HK-2 (cell line): ENCODE data around the gene GPR132.
"Not testable (repeated sequence)": the region's sequence is repeated elsewhere in the genome, so short reads cannot be mapped to it uniquely, and the experiment has no call there.

Experiments used
- DNase-seq: peaks from one replicate; pipeline ENCODE4 v3.0.0-alpha.2; 2018; ENCODE audit not compliant: unreplicated experiment

Gene GPR132

DNA sequence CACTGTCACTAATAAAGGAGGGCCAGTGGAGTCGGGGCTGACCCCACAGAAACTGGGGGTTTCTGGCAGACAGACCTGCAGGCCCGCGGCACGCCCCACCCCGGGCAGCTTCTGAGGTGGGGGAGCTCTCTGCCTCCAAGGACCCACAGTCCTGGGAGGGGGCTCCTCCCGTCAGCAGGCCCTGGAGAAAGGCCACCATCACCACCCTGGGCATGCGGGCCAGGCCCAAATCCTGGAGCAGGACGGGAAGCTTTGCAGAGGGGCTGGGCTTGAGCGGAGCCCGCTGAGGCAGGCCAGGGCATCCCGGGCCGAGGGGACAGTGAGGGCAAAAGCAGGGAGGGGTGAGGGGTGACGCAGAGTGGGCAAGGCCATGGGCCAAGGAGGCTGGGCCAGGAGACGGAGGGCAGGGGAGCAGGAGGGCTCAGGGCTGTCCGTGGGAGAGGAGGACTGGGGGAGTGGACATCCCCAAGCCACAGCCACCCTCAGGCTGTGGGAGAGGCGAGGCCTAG is 11.1 kb upstream of the GPR132 start:
- no peak for DNase-seq

- DNase-seq = no peak
Observed at GRCh38 chr14:105075379-105076295, 10.4 kb upstream of the GPR132 start.

DNA sequence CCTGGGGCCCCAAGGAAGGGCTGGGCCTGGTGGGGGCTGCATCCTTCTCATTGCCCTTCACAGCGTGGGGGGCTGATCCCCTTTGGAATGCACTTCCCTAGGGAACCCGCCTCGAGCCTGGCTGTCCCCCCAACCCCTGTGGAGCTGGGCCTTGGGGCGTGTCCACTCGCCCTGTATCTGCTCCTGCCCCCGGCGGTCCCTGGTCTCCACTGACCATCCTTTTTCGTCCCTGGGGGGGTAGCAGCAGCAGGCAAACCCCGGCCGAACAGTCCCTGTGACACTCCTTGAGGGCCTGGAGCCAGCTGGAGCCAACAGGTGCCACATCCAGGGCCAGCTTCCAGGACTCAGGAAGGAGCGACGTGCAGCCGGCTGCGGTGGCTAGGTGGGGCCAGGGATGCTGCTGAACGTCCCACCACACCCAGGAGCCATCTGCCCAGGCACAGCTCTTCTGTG is 9.4 kb upstream of the GPR132 start:
- DNase-seq = no peak

DNA sequence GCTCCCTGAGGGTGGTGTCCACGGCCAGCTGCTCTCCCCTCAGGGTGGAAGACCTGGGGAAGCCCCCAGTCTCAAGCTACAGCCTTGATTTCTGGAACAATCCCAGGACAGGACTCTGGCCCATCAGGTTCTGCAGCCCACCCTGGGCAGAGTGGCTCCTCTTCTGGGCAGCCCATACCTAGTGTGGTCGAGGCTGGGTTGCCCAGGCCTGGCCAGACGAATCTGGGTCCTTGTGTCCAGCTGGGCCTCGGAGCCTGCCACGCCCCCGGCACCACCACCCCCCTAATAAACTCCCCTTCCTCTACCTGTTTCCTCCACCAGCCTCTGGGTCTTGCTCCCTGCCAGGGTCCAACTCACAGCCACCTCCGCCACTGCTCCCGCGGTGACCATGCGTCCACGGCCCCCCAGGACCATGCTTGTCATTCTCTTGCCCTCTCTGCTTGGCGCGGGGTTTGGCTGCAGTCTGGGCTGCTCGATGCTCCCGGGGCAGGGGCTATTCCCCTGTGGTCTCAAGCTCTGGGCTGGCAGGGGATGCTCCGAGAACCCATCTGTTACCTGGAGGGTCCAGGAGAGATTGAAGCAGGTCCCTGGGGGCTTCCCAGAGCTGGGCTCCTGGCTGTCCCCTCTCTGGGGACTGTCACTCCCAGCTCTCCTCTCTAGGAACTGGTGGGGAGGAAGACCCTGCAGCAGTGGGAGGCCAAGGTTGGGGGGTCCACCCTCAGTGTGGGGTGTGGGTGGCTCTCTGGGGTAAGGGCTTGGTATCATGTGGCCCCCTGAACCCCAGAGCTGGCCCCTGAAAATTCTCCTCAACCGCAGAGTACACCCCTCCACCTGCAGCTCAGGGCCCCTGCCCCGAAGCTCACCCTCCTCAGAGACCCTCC is 8.7 kb upstream of the GPR132 start:
- no peak for DNase-seq

DNA sequence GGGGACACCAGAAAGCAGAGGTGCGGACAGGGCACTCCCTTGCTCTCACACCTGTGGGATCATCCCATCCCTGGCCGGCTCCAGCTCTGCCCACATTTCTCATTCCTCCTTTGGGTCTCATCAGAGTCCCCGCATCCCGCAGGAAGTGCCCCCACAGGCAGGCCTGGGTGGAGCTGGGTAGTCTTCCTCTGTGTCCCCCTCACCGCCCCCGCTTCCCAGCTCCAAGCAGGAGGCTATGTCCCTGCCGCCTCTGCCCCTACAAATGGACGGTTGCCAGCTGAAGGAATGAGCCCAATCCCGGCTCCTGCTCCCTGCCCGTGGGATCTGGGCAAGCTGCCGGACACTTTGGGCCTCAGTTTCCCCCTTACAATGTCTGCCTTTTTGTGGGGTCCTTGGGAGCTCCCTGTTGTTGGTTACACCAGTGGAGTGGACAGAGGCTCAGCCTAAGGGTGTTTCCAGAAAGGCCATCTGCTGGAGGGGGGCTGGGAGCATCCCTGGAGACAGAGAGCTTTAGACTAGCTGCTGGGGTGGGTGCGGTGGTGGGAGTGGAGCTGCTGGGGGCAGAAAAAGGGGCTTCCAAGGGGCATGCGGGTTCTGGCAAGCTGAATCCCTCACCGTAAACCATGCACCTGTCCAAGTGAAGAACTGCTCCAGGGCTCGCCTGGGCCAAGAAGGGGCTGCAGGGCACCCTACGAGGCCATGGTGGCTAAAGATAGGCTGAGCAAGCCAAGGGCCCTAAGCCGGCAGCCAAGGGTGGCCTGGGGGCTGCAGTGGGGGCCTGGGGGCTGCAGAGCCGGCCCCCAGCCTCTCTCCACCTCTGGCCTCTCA is 7.9 kb upstream of the GPR132 start:
- DNase-seq = no peak

- DNase-seq = no peak
Observed at GRCh38 chr14:105072381-105072861, 7.2 kb upstream of the GPR132 start.

GRCh38 chr14:105071942-105072341 is 6.7 kb upstream of the GPR132 start:
- DNase-seq = no peak

GRCh38 chr14:105071326-105071725 is 6.1 kb upstream of the GPR132 start:
- DNase-seq = no peak

DNA sequence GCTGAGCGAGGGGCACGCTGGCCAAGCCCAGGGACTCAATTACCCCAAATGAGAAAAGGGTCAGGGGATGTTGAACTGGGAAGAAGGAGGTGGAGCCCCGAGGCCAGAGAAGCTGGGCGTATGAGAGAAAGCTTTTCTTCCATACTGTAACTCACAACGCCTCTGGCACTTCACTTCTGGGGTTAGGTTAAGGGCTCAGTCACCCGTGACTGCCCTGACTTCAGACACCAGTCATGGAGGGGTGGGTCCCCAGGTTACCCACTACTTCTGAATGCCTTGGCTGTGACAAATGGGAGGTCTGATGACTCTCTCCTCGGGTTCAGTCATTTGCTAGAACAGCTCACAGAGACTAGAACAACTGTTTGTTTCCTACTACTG is 5.5 kb upstream of the GPR132 start:
- DNase-seq = peak; percentile 78

- peak; percentile 85 for DNase-seq
Observed at GRCh38 chr14:105069871-105070759, 4.9 kb upstream of the GPR132 start.

GRCh38 chr14:105069522-105069870 is 4.3 kb upstream of the GPR132 start:
- no peak for DNase-seq

- DNase-seq = no peak
Observed at GRCh38 chr14:105068818-105069217, 3.6 kb upstream of the GPR132 start.

DNA sequence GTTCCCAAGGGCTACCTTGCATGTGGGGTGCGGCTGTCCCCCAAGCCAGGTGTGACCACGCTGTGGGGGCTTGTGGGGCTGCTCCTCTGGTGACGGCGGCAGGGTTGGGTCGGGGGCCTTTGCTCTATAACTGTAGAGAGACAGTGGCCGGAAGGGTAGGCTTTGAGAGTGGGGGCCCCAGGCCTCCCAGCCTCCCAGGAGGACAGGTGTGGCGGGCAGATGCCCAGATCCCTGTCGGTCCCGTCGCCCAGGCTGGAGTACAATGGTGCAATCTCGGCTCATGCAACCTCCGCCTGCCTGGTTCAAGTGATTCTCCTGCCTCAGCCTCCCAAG is 2.7 kb upstream of the GPR132 start:
- DNase-seq = no peak

DNA sequence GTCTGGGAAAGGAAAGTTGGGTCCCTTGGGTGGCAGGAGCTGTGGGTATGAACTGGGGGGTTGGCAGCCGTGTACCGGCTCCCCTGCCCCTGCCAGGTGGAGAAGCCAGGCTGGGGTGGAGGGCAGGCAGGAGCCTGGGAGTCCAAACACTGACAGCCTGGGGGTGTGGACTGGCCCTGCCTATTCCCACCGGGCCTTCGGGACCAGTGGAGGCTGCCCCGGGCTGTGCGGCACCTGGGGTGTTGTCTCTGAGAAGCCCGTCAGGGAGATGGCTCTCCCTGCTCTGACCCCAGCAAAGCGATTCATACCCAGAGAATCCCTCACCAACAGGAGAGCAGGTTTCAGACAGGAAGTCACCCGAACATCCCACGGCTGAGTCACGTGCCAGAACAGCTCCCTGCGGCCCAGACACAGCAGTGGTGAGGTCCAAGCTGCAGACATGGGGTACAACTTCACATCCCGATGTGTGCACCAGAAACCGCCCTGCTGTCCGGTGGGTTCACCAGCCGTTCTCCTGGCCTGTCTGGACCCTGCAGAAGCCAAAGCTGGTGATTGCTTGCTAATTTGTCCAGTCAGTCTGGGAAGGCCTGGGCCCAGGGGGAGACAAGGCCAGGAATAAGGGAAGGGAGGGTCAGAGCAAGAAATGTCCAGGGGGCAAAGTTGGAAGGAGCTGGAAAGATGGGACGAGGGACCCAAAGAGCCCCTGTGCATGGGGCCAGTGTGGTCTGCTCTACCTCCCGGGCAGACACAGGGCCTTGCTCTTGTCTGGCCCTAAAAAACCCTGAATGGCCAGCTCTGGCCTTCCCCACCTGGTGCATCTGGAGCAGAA is 2.1 kb upstream of the GPR132 start:
- DNase-seq = peak; percentile 59

DNA sequence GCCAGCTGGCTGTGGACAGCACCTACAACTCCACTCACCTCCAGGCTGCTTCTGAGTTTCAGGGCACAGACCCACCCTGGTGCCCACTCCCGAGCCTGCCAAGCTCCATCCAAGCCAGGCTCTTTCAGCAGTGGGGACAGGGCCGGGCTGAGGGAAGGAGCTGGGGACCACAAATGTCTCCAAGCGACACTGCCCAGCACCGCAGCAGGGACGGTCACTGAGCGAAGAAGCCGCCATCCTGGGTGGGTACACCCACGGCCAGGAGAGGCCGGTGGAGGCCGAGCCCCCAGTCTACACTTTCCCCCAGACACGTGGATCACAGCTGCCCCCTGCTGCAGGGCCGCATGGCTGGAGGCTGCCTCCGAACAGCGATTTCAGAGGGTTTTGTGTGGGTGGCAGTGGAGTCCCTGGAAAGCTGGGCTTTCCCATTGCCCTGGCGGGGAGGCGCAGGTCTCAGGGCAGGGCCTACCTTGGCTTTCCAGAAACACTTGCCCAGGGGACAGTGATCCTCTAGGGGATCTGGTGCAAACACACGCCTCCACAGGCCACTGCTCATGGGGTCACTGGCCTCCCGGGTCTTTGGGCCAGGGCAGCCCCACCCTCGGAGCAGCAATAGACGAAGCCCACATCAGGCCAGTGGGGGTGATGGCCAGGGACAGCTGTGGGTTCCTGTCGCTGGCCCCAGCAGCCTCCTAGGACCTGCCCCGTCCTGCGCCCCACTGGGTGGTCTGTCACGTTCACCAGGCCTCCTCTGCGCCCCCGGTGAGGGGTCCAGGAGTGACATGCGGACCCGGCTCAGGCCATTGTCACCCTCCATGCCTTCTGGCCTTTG is 1.2 kb upstream of the GPR132 start:
- no peak for DNase-seq

DNA sequence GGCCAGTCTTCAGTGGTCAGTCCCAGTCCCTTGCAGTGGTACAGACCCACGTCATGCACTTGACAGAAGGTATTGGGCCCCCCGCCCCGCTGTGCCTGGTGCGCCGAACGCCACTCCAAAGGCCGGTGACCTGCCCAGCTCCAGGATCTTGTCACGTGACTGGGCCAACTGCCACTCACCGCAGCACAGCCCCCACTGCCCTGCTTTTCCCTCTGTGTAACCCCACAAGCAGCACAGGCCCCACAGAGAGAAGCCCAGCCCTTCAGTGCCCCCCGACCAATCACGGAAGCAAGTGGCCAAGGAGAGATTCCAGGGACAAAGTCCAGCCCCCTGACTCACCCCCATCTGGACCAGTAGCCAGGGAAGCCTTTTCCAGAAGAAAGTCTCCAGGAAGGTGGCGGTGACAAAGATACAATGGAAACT is 498 bp downstream of the GPR132 start:
- DNase-seq = peak; percentile 87

GRCh38 chr14:105064001-105064400 is 1.2 kb downstream of the GPR132 start:
- DNase-seq = no peak

- DNase-seq = not testable (repeated sequence)
Observed at GRCh38 chr14:105063506-105063905, 1.7 kb downstream of the GPR132 start.

- no peak for DNase-seq
Observed at GRCh38 chr14:105063056-105063455, 2.2 kb downstream of the GPR132 start.
